Medulla oblongata (tissue), 1 donor: ENCODE results near the gene CDKAL1.
"Not testable (repeated sequence)": the region's sequence is repeated elsewhere in the genome, so short reads cannot be mapped to it uniquely, and the experiment has no call there.

Experiments used
- DNase-seq: peaks from one replicate; pipeline ENCODE4 v3.0.0-alpha.2; 2015; ENCODE audit errors: extremely low spot score

Gene CDKAL1

GRCh38 chr6:20707870-20708269 lies 173.6 kb downstream of the CDKAL1 start:
- no peak for DNase-seq

- no peak for DNase-seq
Observed at GRCh38 chr6:20708367-20709124, 174.3 kb downstream of the CDKAL1 start.

DNA sequence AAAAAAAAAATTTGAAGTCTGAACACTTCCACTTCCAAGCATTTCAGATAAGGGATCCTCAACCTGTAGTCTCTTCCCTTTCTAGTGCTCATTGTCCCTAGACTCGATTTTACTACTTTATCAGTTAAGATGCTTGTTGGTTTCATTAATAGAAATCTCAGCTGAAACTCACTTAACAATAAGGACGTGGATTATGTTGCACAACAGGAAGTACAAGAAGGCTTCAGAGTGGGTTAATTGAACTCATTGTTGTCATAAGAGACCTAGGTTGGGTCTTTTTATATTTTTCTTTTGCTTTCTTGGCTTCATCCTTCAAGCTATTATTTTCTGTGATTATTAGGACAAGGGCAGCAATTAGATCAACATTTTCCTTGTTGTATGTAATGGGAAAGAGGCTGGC lies 175.2 kb downstream of the CDKAL1 start:
- DNase-seq, result no peak

DNA sequence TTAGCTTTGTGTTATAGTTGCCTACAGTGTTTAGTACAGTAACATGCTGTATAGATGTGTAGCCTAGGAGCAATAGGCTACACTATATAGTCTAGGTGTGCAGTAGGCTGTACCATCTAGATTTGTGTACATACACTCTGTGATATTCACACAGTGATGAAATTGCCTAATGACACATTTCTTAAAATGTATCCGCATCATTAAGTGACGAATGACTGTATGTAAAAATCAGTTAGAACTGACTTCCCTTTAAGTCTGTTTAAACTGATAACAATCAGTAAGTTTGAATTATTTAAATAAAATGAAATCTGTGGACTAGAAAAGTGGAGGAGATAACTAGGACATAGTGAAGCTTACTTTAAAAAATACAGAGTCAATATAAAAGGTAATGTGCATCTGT lies 176.1 kb downstream of the CDKAL1 start:
- DNase-seq, result no peak

DNA sequence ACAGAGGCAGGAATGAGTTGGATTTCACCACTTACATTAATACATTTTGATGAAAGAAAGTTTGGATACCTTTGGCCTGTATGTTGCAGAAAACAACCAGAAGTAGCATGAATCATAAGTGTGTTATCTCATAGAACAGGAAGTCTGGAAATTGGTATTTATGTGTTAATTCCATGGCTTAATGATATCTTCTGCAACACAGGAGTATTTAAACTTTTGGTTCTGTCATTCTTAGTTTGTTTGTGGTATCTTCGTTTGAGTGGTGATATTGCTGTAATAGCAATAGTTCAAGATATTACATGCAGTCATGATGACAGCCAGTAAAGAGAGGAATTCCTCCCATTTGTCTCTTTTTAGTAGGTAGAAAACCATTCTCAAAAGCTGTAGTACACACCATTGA lies 177.3 kb downstream of the CDKAL1 start:
- DNase-seq, result no peak

- DNase-seq, result no peak
Observed at GRCh38 chr6:20712011-20712410, 177.8 kb downstream of the CDKAL1 start.

GRCh38 chr6:20715135-20715806 lies 181.0 kb downstream of the CDKAL1 start:
- no peak for DNase-seq

- no peak for DNase-seq
Observed at GRCh38 chr6:20716865-20717264, 182.6 kb downstream of the CDKAL1 start.

DNA sequence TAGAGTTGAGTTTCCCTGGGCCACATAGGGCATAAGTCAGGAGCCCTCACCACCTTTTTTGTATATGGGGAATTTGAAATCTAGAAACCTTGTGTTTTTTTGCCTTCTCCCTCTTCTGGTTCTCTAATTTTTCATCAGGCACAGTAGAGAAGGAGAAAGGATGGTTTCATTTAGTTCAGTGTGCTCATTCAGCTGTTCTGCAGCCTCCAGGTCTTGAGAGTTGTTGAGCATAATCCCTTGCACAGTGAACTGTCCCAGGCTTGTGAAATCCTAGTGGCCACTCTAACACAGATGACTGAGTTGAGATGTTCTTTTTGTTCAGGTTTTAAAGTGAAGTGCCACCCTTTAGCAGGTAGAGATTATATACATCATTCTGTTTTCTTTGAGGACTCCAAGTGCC lies 183.5 kb downstream of the CDKAL1 start:
- DNase-seq, result no peak

DNA sequence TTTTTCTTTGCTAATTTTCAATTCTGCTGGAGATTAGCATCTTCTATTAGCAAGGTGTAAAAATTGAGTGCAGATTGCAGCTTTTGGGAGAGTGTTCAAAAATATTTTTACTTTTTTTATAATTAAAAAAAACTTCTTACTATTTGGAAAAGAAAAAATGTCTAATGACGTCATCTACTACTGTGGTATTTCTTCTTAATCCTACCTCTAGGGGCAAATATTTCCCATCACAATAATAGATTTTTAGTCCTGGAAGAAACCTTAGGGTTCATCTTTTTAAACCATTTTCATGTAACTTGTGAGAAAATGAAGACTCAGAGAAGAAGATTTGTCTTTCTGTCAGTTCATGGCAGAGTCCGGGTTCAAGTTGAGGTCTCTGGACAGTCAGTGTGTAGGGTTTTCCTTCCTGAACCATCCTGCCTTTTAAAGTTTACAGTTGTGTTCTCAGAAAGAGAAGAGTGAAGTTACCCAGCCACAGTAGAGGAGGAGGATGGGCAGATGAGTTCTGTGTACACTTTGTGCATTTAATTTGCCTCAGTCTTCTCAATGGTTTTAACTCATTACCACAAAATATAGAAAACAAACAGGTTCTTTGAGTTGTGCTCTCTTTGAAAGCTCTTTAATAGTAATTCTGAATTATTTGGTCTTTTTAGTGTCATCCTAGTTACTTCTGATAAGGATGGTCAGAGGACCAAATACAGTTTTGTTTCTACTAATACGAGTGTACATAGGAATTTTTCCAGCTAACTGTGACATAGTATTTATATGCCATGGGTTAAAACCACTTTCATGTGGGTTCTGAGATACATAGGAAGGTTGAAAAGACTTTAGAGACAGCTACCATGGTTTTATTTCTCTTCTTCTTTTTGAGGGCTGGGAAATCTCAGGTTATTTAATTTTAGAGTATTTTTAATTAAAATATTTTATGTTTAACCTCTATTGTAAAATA lies 184.7 kb downstream of the CDKAL1 start:
- DNase-seq, result no peak

DNA sequence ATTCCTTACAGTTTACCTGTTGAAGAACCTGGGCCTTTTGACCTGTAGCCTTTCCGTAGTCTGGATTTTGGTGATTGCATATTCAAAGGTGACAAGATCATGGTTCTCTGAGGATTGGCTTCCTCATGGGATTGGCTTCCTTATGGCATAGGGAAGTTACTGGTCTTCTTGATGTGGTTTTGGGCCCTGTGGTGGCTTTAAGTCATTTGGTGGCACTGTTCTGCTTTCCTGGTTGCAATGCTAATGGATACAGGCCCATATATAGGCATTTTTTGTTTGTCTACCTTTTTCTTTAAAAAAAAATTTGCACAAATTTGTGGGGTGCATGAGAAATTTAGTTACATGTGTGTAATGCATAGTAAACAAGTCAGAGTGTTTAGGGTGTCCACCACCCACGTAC lies 185.7 kb downstream of the CDKAL1 start:
- no peak for DNase-seq

- DNase-seq, result not testable (repeated sequence)
Observed at GRCh38 chr6:20721121-20721520, 186.9 kb downstream of the CDKAL1 start.

DNA sequence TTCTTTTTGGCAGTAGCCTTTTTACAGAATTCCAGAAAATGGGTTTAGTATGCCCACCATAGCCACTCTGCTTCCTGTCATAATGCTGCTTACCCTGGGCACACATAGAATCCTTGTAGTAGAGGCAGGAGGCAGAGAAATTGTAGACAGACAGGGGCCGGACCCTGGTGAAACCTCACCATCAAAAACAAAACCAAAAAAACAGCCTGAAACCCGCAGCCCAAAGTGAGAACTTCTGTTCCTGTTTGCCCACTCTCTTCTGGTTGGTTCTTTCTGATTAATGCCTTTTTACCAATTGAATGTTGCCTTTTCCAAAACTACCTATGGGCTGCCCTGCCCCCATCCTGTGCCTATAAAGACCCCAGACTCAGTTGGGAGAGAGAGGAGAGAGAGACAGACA lies 188.2 kb downstream of the CDKAL1 start:
- no peak for DNase-seq

GRCh38 chr6:20723236-20723635 lies 189.0 kb downstream of the CDKAL1 start:
- no peak for DNase-seq

GRCh38 chr6:20724443-20725190 lies 190.4 kb downstream of the CDKAL1 start:
- DNase-seq, result no peak

- DNase-seq, result not testable (repeated sequence)
Observed at GRCh38 chr6:20725235-20725634, 191.0 kb downstream of the CDKAL1 start.

GRCh38 chr6:20729086-20729485 lies 194.8 kb downstream of the CDKAL1 start:
- DNase-seq, result no peak

DNA sequence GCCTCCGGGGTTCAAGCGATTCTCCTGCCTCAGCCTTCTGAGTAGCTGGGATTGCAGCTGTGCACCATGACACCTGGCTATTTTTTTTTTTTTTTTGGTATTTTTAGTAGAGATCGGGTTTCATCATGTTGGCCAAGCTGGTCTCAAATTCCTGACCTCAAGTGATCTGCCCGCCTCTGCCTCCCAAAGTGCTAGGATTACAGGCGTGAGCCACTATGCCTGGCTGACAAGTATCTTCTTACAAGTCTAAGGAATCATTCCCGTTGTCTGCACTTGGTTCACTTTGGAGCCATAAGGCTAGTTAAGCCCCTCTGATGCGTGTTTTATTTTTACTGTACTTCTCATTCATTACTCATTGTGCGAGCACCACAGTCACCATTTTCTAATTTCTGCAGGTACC lies 198.1 kb downstream of the CDKAL1 start:
- not testable (repeated sequence) for DNase-seq

- DNase-seq, result no peak
Observed at GRCh38 chr6:20732896-20733295, 198.6 kb downstream of the CDKAL1 start.

DNA sequence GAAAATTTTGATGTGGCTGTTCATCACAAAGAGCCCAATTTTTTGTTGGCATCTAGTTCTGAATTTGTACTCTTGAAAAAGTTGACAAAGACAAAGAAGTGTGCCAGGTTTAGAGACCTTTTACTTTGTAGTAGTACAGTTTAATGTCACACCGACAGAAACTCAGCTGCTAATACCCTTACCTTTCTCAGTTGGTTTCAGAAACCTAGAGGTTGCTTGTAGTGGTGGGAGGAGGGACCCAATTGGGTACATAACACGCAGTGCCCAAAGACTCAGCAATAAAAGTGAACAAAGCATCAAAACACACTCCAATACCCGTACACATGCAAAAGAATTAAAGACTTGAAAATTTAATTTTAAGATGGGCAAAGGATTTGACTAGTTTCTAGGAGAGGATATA lies 203.7 kb downstream of the CDKAL1 start:
- DNase-seq, result no peak

DNA sequence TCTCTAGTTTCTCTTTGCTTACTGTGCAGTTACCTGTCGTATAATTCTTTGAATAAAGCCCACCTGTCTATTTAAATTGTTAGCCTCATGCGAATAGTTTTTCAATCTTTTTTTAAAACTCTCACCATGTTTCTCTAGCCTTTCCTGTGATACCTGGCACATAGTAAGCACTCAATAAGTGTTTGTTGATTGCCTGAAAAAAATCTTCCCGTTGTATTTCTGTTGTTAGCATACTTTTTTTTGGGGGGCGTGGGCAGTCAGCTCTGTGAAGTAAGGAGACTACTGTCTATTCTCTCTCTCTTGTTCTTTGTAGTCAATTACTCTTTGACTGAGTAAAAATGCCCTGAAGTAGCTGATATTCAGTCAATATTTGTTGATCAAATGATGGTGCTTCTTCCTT lies 205.8 kb downstream of the CDKAL1 start:
- no peak for DNase-seq

DNA sequence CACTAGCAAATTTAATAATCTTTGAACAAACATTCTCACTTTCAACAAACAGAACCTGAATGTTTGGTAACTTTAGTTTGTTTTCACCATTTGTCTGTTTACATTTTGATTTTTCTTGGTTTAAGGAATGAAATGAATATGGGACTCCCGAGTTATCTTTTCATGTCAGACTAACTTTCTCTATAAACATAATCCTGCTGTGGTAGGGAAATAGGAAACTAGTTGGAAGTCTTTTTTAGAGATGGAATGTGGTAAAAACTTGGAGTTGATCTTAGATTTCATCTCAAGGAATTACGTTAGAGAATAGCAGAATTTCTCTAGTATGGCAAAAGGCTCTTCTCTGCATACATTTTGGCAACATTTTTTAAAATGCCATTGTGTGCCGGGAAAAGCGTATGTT lies 206.5 kb downstream of the CDKAL1 start:
- DNase-seq, result no peak
